Neutrophil (primary cell): Measurements from ENCODE around the gene PRSS58.

Experiments
- H3K27ac ChIP-seq: fragments of 200-600 bp; sonication (generic); 2 replicates; pipeline ENCODE4 v1.5.1; 2016; ENCODE audit warnings: mild to moderate bottlenecking, moderate library complexity
- H3K27me3 ChIP-seq: fragments of 200-600 bp; sonication (generic); 2 replicates; pipeline ENCODE4 v1.6.0; 2016; ENCODE audit warnings: mild to moderate bottlenecking
- H3K36me3 ChIP-seq: fragments of 200-600 bp; sonication (generic); 2 replicates; pipeline ENCODE4 v1.5.1; 2017
- H3K4me1 ChIP-seq, 2 experiments: fragments of 200-600 bp in 1 of 2; sonication (generic) in 1 of 2; 1 replicate in 1 of 2; 2 replicates in 1 of 2; pipeline versions ENCODE4 v1.5.1 to v1.6.1; 2013 to 2016; ENCODE audit warnings: low read depth in 1 of 2, low read length in 1 of 2, mild to moderate bottlenecking in 1 of 2, moderate library complexity in 1 of 2; ENCODE audit not compliant: control insufficient read depth in 1 of 2, insufficient read depth in 1 of 2
- H3K4me3 ChIP-seq, 2 experiments: fragments of 200-600 bp in 1 of 2; sonication (generic) in 1 of 2; 1 replicate in 1 of 2; 2 replicates in 1 of 2; pipeline ENCODE4 v1.5.1; 2013 to 2016; ENCODE audit warnings: low read depth in 1 of 2, low read length in 1 of 2, mild to moderate bottlenecking in 1 of 2, moderate library complexity in 1 of 2
- H3K9me3 ChIP-seq: fragments of 200-600 bp; sonication (generic); 2 replicates; pipeline ENCODE4 v1.5.1; 2016
- CTCF ChIP-seq: fragments of 200-600 bp; sonication (generic); IDR thresholded peaks from 2 replicates; pipeline ENCODE4 v1.5.1; 2016; ENCODE audit warnings: antibody characterized with exemption

The PRSS58 gene

GRCh38 chr7:142257958-142258357 lies at the start of gene PRSS58:
PRSS58 (minus strand) TSS chr7:142258058; CDS start chr7:142257707, 351 bp downstream.
- H3K27me3 ChIP-seq = peaks cover 4% of the 10 kb centered on the region
- H3K4me1 ChIP-seq = no peaks in the 10 kb centered on the region
- no peak within 1 kb of the TSS for H3K4me3 ChIP-seq
- H3K36me3 ChIP-seq = no peaks in the 10 kb centered on the region
- no peak within 1 kb of the TSS for H3K27ac ChIP-seq
- H3K9me3 ChIP-seq = no peaks in the 10 kb centered on the region
- TF ChIP-seq CTCF = no peak

GRCh38 chr7:142307246-142307900 lies 49.5 kb upstream of the PRSS58 start:
- H3K27ac ChIP-seq = no peak overlapping the region
- no peak overlapping the region for H3K4me3 ChIP-seq
- no peaks in the 10 kb centered on the region for H3K9me3 ChIP-seq
- TF ChIP-seq CTCF = no peak
- H3K27me3 ChIP-seq = no peaks in the 10 kb centered on the region
- H3K4me1 ChIP-seq = no peaks in the 10 kb centered on the region
- H3K36me3 ChIP-seq = no peaks in the 10 kb centered on the region

DNA sequence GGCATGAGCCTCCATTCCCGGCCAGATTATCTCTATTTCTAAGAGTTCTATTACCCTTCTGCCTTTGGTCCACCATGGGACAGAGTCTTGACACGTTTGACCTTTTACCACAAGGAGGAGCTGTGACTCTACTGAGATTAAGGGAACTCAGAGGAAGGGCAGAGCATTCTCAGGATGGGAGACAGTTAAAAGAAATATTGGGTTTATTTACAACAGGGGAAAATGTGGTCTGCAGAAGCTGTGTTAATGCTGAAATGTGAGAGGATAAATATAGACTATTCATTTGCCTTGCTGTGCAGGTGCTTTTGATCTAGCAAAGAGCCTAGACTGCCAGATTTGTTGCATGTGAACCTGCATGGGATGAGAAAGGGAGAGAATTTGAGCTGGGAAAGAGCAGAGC lies 45.8 kb upstream of the PRSS58 start:
- Histone ChIP-seq H3K27ac (no peak overlapping the region), H3K9me3 (no peaks in the 10 kb centered on the region), H3K36me3 (no peaks in the 10 kb centered on the region), H3K4me3 (no peak overlapping the region), H3K27me3 (no peaks in the 10 kb centered on the region), H3K4me1 (no peaks in the 10 kb centered on the region)
- no peak for TF ChIP-seq CTCF

DNA sequence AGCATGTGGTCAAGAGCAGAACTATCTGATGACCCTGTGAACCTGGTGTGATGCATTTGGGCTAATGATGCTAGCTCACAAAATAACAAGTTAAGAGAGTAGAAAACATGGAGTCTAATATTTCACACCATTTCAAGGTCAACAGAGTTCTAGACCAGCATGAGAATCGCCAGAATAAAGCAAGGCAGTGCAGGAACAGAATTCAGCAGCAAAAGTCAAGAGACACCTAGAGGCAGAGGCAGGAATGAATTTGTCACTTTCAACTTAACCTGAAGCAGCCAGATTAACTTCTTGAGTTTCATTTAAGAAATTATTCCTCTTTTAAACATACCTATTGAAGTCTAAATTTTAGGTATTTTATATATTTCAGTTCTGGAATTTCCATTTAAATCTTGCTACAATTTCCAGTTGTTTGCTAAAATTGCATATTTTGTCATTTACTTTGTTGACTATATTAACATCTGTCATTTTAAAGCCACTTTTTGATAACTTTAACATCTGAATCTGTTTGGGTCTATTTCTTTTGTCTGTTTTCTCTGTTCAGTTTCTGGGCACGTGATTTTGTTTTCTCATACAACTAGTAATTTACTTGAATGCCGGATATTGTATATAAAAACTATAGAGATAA lies 44.2 kb upstream of the PRSS58 start:
- H3K27ac ChIP-seq = no peak overlapping the region
- no peaks in the 10 kb centered on the region for H3K36me3 ChIP-seq
- no peaks in the 10 kb centered on the region for H3K9me3 ChIP-seq
- H3K4me3 ChIP-seq = no peak overlapping the region
- no peak for TF ChIP-seq CTCF
- no peaks in the 10 kb centered on the region for H3K4me1 ChIP-seq
- H3K27me3 ChIP-seq = no peaks in the 10 kb centered on the region

DNA sequence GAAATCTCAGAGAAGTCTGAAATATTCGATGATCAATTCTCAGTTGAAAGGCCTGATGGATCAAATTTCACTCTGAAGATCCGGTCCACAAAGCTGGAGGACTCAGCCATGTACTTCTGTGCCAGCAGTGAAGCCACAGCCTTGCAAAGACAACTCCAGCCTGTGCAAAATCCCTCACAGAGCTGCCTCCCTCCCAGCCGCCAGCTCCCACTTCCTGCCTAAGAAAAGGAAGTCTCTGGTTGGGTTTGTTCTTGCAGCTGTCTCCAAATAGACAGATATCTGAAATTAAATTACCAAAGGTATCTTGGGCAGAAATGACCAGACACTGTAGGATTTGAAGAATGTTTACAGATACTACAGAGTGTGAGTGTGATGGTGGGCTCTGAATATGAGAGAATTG lies 43.4 kb upstream of the PRSS58 start:
- H3K27ac ChIP-seq = no peak overlapping the region
- no peak for TF ChIP-seq CTCF
- no peaks in the 10 kb centered on the region for H3K9me3 ChIP-seq
- H3K4me3 ChIP-seq = no peak overlapping the region
- H3K36me3 ChIP-seq = no peaks in the 10 kb centered on the region
- no peaks in the 10 kb centered on the region for H3K27me3 ChIP-seq
- no peaks in the 10 kb centered on the region for H3K4me1 ChIP-seq
